K562 (cell line): ENCODE measurements around the gene SLC26A8. TPM values are rescaled to one million over a fixed set of nuclear protein-coding genes. Genes with fewer than 3 reads are reported as not detected.

ENCODE experiments used
- ATAC-seq: fragments of 200-7000 bp; cut with Tn5 transposase; 3 replicates; pipeline ENCODE4 v1.9.1; 2020; ENCODE audit warnings: moderate library complexity
- BruUV-seq: library from RNA; stranded (reverse); fragments of 400-500 nt; replicated peaks from 2 replicates; lab custom pipeline; 2021; lab: Mats Ljungman, UMichigan
- CTCF ChIA-PET: fragments of 300-600 bp; formaldehyde crosslinking; extraction: SDS; loops from one replicate; lab custom pipeline; 2021; ENCODE audit warnings: low intra/inter-chr PET ratio; lab: Yijun Ruan, JAX
- POLR2A ChIA-PET: fragments of 300-600, 350-650 bp; sonication (Branson Sonifier 250); formaldehyde crosslinking; extraction: SDS; loops from one replicate; lab custom pipeline; 2021; ENCODE audit warnings: antibody characterized with exemption, inconsistent platforms; lab: Yijun Ruan, JAX
- DNase-seq, 4 experiments: peaks; one replicate each; pipeline versions ENCODE4 v3.0.0 to v3.0.0-alpha.2; 2011 to 2018; ENCODE audit warnings: low spot score in 3 of 4, mixed read lengths in 3 of 4; ENCODE audit errors: extremely low read depth in 1 of 4
- FAIRE-seq: peaks from 2 replicates; lab custom pipeline; 2011; peaks lifted over from hg19 to GRCh38; lab: Jason Lieb, UNC
- H2AFZ ChIP-seq: 2 replicates; pipeline ENCODE4 v1.6.0; 2011; ENCODE audit warnings: low read depth, low read length, control low read depth, inconsistent platforms
- H3K27ac ChIP-seq: fragments of 200-600 bp; 3 replicates; pipeline ENCODE4 v1.8.0; 2011; ENCODE audit warnings: low read depth, mild to moderate bottlenecking, control low read depth, inconsistent platforms, low read length, moderate library complexity, mixed read lengths; ENCODE audit errors: extremely low read depth
- H3K27me3 ChIP-seq, 2 experiments: fragments of 300-600 bp in 1 of 2; 2 replicates in 1 of 2; 3 replicates in 1 of 2; pipeline versions ENCODE4 v1.6.0 to v1.8.0; 2011; ENCODE audit warnings: inconsistent platforms in 2 of 2, low read length in 2 of 2, mild to moderate bottlenecking in 1 of 2, mixed read lengths in 1 of 2, moderate library complexity in 1 of 2; ENCODE audit not compliant: control insufficient read depth in 2 of 2, insufficient read depth in 2 of 2
- H3K36me3 ChIP-seq: fragments of 300-600 bp; 3 replicates; pipeline ENCODE4 v1.8.0; 2011; ENCODE audit warnings: mild to moderate bottlenecking, low read length, inconsistent platforms; ENCODE audit not compliant: control insufficient read depth, insufficient read depth
- H3K4me1 ChIP-seq, 2 experiments: fragments of 200-600 bp in 1 of 2; replicated peaks in 1 of 2; 2 replicates in 1 of 2; 3 replicates in 1 of 2; pipeline versions ENCODE4 v1.5.1 to v1.8.0; 2011; ENCODE audit warnings: inconsistent platforms in 2 of 2, low read length in 2 of 2, mild to moderate bottlenecking in 1 of 2, mixed read lengths in 1 of 2, moderate library complexity in 1 of 2; ENCODE audit not compliant: control insufficient read depth in 2 of 2, insufficient read depth in 2 of 2
- H3K4me2 ChIP-seq: 2 replicates; pipeline ENCODE4 v1.6.1; 2011; ENCODE audit warnings: low read length, control low read depth, inconsistent platforms, mixed read lengths; ENCODE audit not compliant: insufficient read depth
- H3K4me3 ChIP-seq: fragments of 200-600 bp; sonication (generic), shearing (Covaris generic); 2 replicates; pipeline ENCODE4 v1.5.1; 2016; ENCODE audit warnings: control low read depth, inconsistent platforms
- H3K79me2 ChIP-seq: fragments of 200-600 bp; 3 replicates; pipeline ENCODE4 v1.8.0; 2011; ENCODE audit warnings: low read length, inconsistent platforms; ENCODE audit not compliant: control insufficient read depth, insufficient read depth
- H3K9ac ChIP-seq, 2 experiments: 2 replicates each; pipeline versions ENCODE4 v1.6.0 to v1.6.1; 2011; ENCODE audit warnings: low read depth in 2 of 2, low read length in 2 of 2, control low read depth in 1 of 2, inconsistent platforms in 1 of 2, mild to moderate bottlenecking in 1 of 2, mixed read lengths in 1 of 2; ENCODE audit not compliant: insufficient read depth in 1 of 2
- H3K9me1 ChIP-seq: one replicate; pipeline ENCODE4 v1.6.0; 2011; ENCODE audit warnings: inconsistent platforms, mild to moderate bottlenecking, low read length, moderate library complexity; ENCODE audit not compliant: control insufficient read depth, insufficient read depth
- H3K9me3 ChIP-seq: replicated peaks from 2 replicates; pipeline ENCODE4 v1.5.1; 2011; ENCODE audit warnings: low read depth, low read length, inconsistent platforms; ENCODE audit not compliant: control insufficient read depth, insufficient read depth
- H4K20me1 ChIP-seq: replicated peaks from 2 replicates; pipeline ENCODE4 v1.6.1; 2011; ENCODE audit warnings: low read length, inconsistent platforms, mixed read lengths; ENCODE audit not compliant: control insufficient read depth, insufficient read depth
- CBFA2T3 ChIP-seq: fragments of 450-650 bp; IDR thresholded peaks from 2 replicates; pipeline ENCODE4 v1.6.1; 2017
- ELF2 ChIP-seq: fragments of 250-450 bp; sonication (Bioruptor Pico); IDR thresholded peaks from 2 replicates; pipeline ENCODE4 v1.5.0; 2021; ENCODE audit warnings: mild to moderate bottlenecking
- HDAC8 ChIP-seq: fragments of 450-650 bp; IDR thresholded peaks from 2 replicates; pipeline ENCODE4 v1.6.1; 2016; ENCODE audit warnings: mild to moderate bottlenecking, missing genetic modification characterization, moderate library complexity, missing compliant biosample characterization
- KLF10 ChIP-seq: fragments of 250-450 bp; sonication (Bioruptor Pico); IDR thresholded peaks from 2 replicates; pipeline ENCODE4 v1.6.1; 2021; ENCODE audit warnings: matching md5 sums
- NFIC ChIP-seq: fragments of 450-650 bp; IDR thresholded peaks from 2 replicates; pipeline ENCODE4 v1.6.1; 2017; ENCODE audit warnings: mild to moderate bottlenecking, inconsistent platforms
- NFIX ChIP-seq: fragments of 250-450 bp; sonication (Bioruptor Pico); IDR thresholded peaks from 2 replicates; pipeline ENCODE4 v1.4.0; 2020; ENCODE audit warnings: low read depth, mild to moderate bottlenecking, moderate library complexity
- RHOXF2B ChIP-seq: fragments of 250-450 bp; sonication (Bioruptor Pico); conservative IDR thresholded peaks from 2 replicates; pipeline ENCODE4 v1.5.1; 2021
- SIX5 ChIP-seq, 2 experiments: IDR thresholded peaks; 2 replicates each; pipeline ENCODE4 v1.6.1; 2011; ENCODE audit warnings: low read length in 2 of 2, borderline replicate concordance in 1 of 2, low read depth in 1 of 2, mild to moderate bottlenecking in 1 of 2, moderate library complexity in 1 of 2; ENCODE audit not compliant: insufficient read depth in 1 of 2
- TAL1 ChIP-seq: fragments of 450-650 bp; IDR thresholded peaks from 2 replicates; pipeline ENCODE4 v1.6.1; 2016; ENCODE audit warnings: mild to moderate bottlenecking
- TCFL5 ChIP-seq: fragments of 250-450 bp; sonication (Bioruptor Pico); conservative IDR thresholded peaks from 2 replicates; pipeline ENCODE4 v1.6.1; 2021; ENCODE audit warnings: mild to moderate bottlenecking, moderate library complexity, matching md5 sums
- ZNF589 ChIP-seq: fragments of 200-800 bp; sonication (Bioruptor generic); IDR thresholded peaks from 2 replicates; pipeline ENCODE4 v1.6.1; 2016; ENCODE audit warnings: low read depth, missing genetic modification characterization, missing compliant biosample characterization
- WGBS: fragments of 100-300 bp; shearing (Covaris generic); methylation state at CpG from one replicate; pipeline ENCODE4 v1.1.6; 2016; ENCODE audit warnings: low coverage, mixed read lengths; ENCODE audit not compliant: insufficient coverage; ENCODE audit errors: missing lambda C conversion rate; 5-methylcytosine and 5-hydroxymethylcytosine counted together
- in situ Hi-C: fragments of 300-500 bp; cut with MboI; formaldehyde crosslinking; loops from 4 replicates; pipeline ENCODE4 v1.15.0; 2018; ENCODE audit warnings: inconsistent platforms, mixed read lengths
- intact Hi-C: fragments of 100-400 bp; cut with micrococcal nuclease; formaldehyde crosslinking; loops from 2 replicates; pipeline ENCODE4 v1.14.2; 2022
- polyA plus RNA-seq, 8 experiments: library from polyadenylated mRNA; depleted of rRNA in 4 of 8; stranded (reverse) in 5 of 8; unstranded in 3 of 8; fragments of >200 nt; fragmentation: Nextera tagmentation in 2 of 8; fragmentation: Illumina TruSeq in 1 of 8; extraction: Ambion mirVana in 2 of 8; extraction: Trizol in 1 of 8; gene quantifications; 2 replicates each; pipeline versions ENCODE4 v1.2.1 to v1.2.3, GENCODE V29; 2011 to 2014; ENCODE audit warnings: inconsistent platforms in 1 of 8, missing spikeins in 1 of 8
- total RNA-seq, 7 experiments: library from RNA; depleted of rRNA in 6 of 7; stranded (reverse); fragments of >200 nt in 6 of 7; fragmentation: Illumina TruSeq in 2 of 7; extraction: Trizol in 2 of 7; gene quantifications; 2 replicates each; pipeline versions ENCODE4 v1.2.1 to v1.2.3, GENCODE V29; 2011 to 2021; ENCODE audit warnings: low replicate concordance in 1 of 7
- TF ChIP-seq, protein P1 (sequence below): fragments of 450-650 bp; IDR thresholded peaks from 2 replicates; pipeline ENCODE4 v1.6.1; 2016; ENCODE audit warnings: mild to moderate bottlenecking
- TF ChIP-seq, protein P2 (sequence below), 2 experiments: IDR thresholded peaks; 2 replicates each; pipeline ENCODE4 v1.6.1; 2011; ENCODE audit warnings: borderline replicate concordance in 1 of 2, control low read depth in 1 of 2, low read depth in 1 of 2, low read length in 1 of 2, mild to moderate bottlenecking in 1 of 2, mixed read lengths in 1 of 2, moderate library complexity in 1 of 2; ENCODE audit not compliant: insufficient read depth in 1 of 2, insufficient read length in 1 of 2, poor library complexity in 1 of 2, severe bottlenecking in 1 of 2; ENCODE audit errors: extremely low read depth in 1 of 2

SLC26A8 gene
- total and polyA plus RNA-seq, 9 of the 15 experiments (the other 6 are each of a cell fraction or from before 2014, with no cell fraction given): not detected

DNA sequence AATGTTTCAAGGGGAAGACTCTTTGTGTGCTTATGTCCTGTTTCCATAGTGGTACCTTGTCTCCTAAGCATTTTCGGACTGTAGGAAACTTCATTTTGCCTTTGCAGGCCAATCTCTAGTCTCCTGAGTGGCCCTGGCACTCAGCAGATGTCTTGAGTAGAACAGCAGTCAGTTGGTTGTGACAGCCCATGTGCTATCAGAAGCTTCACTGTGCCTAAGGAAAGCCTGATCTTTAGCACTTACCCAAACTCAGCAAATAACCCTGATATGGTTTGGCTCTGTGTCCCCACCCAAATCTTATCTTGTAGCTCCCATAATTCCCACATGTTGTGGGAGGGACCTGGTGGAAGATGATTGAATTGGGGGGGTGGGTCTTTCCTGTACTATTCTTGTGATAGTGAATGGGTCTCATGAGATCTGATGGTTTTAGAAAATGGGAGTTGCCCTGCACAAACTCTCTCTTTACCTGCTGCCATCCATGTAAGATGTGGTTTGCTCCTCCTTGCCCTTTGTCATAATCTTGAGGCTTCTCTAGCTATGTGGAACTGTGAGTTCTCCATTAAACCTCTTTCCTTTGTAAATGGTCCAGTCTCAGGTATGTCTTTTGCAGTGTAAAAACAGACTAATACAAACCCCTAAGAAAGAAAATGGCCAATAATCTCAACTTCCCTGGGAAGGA is 87.6 kb downstream of the SLC26A8 start (continued):
- TF ChIP-seq, protein P1, sequence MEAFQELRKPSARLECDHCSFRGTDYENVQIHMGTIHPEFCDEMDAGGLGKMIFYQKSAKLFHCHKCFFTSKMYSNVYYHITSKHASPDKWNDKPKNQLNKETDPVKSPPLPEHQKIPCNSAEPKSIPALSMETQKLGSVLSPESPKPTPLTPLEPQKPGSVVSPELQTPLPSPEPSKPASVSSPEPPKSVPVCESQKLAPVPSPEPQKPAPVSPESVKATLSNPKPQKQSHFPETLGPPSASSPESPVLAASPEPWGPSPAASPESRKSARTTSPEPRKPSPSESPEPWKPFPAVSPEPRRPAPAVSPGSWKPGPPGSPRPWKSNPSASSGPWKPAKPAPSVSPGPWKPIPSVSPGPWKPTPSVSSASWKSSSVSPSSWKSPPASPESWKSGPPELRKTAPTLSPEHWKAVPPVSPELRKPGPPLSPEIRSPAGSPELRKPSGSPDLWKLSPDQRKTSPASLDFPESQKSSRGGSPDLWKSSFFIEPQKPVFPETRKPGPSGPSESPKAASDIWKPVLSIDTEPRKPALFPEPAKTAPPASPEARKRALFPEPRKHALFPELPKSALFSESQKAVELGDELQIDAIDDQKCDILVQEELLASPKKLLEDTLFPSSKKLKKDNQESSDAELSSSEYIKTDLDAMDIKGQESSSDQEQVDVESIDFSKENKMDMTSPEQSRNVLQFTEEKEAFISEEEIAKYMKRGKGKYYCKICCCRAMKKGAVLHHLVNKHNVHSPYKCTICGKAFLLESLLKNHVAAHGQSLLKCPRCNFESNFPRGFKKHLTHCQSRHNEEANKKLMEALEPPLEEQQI: no peak

GRCh38 chr6:35935469-35935868 is 89.0 kb downstream of the SLC26A8 start:
- H3K4me1 ChIP-seq: no peaks in the 10 kb centered on the region; a peak in 1 of 5 replicates
- intact Hi-C loops (no loop called here), in situ Hi-C loops (no loop called here)
- peaks cover 3% of the 10 kb centered on the region; the same call in 1 of the 2 replicates for H3K9me3 ChIP-seq
- CTCF ChIA-PET: no interaction called here
- no TSS peak for BruUV-seq
- no peak overlapping the region for H3K4me2 ChIP-seq
- DNase-seq: no peak
- H4K20me1 ChIP-seq: no peaks in the 10 kb centered on the region
- no peak overlapping the region for H2AFZ ChIP-seq
- no peak overlapping the region for H3K9ac ChIP-seq
- no peak for ATAC-seq
- no peaks in the 10 kb centered on the region for H3K27me3 ChIP-seq
- POLR2A ChIA-PET: interaction anchor here (1.5 to 1.7 kb wide), 2 partner anchors 12 to 13 kb away, joined by 3 to 5 read pairs; no protein-coding TSS in a partner anchor
- no peak for FAIRE-seq
- no peaks in the 10 kb centered on the region for H3K79me2 ChIP-seq
- WGBS: 6% methylated on average over 5 of the region's 5 CpGs
- H3K36me3 ChIP-seq: no peaks in the 10 kb centered on the region
- no peaks in the 10 kb centered on the region for H3K9me1 ChIP-seq
- no peak overlapping the region for H3K4me3 ChIP-seq
- no peak overlapping the region for H3K27ac ChIP-seq
- TF ChIP-seq CBFA2T3: peak; percentile 47
- no peak for TF ChIP-seq TCFL5 (CRISPR knock-in tag)
- no peak for TF ChIP-seq HDAC8 (tag)
- TF ChIP-seq NFIC: peak; percentile 96
- TF ChIP-seq TAL1: no peak
- TF ChIP-seq NFIX (CRISPR knock-in tag): peak; percentile 88
- no peak for TF ChIP-seq ZNF589 (CRISPR knock-in tag)
- TF ChIP-seq, protein P2, sequence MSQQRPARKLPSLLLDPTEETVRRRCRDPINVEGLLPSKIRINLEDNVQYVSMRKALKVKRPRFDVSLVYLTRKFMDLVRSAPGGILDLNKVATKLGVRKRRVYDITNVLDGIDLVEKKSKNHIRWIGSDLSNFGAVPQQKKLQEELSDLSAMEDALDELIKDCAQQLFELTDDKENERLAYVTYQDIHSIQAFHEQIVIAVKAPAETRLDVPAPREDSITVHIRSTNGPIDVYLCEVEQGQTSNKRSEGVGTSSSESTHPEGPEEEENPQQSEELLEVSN (IDR thresholded peaks at IDR 0.05; ENCODE audit: borderline replicate concordance in 1 of 2, extremely low read depth in 1 of 2, insufficient read depth in 1 of 2, insufficient read length in 1 of 2, low read depth in 1 of 2, low read length in 1 of 2, poor library complexity in 1 of 2, severe bottlenecking in 1 of 2): no peak
- TF ChIP-seq RHOXF2B (CRISPR knock-in tag): no peak
- no peak for TF ChIP-seq ELF2 (CRISPR knock-in tag)
- no peak for TF ChIP-seq SIX5 (IDR thresholded peaks at IDR 0.05; ENCODE audit: borderline replicate concordance in 1 of 2, insufficient read depth in 1 of 2, low read depth in 1 of 2, low read length in 2 of 2)
- TF ChIP-seq KLF10 (CRISPR knock-in tag): no peak
